GM21723 (cell line): Measurements from ENCODE around the gene CLMP.
"Not testable (repeated sequence)": the region's sequence is repeated elsewhere in the genome, so short reads cannot be mapped to it uniquely, and the experiment has no call there.

Experiments used
- ATAC-seq: cut with Tn5 transposase; IDR thresholded peaks from one replicate; pipeline ENCODE4 v1.9.1; 2021; ENCODE audit warnings: mild to moderate bottlenecking, moderate library complexity; ENCODE audit not compliant: unreplicated experiment

CLMP gene

GRCh38 chr11:123139206-123139605, 55.8 kb downstream of the CLMP start:
- no peak for ATAC-seq

GRCh38 chr11:123137431-123138224, 57.4 kb downstream of the CLMP start:
- ATAC-seq, result no peak

GRCh38 chr11:123135863-123136446, 59.1 kb downstream of the CLMP start:
- no peak for ATAC-seq

GRCh38 chr11:123132881-123133280, 62.2 kb downstream of the CLMP start:
- no peak for ATAC-seq

GRCh38 chr11:123132034-123132766, 62.8 kb downstream of the CLMP start:
- ATAC-seq, result not testable (repeated sequence)

GRCh38 chr11:123129920-123130319, 65.1 kb downstream of the CLMP start:
- no peak for ATAC-seq

- no peak for ATAC-seq
Observed at GRCh38 chr11:123125169-123125568, 69.9 kb downstream of the CLMP start.

GRCh38 chr11:123122852-123123251, 72.2 kb downstream of the CLMP start:
- no peak for ATAC-seq

GRCh38 chr11:123122341-123122740, 72.7 kb downstream of the CLMP start:
- no peak for ATAC-seq

- ATAC-seq, result no peak
Observed at GRCh38 chr11:123116486-123116885, 78.6 kb downstream of the CLMP start.

- no peak for ATAC-seq
Observed at GRCh38 chr11:123111465-123111864, 83.6 kb downstream of the CLMP start.

- ATAC-seq, result no peak
Observed at GRCh38 chr11:123110397-123110796, 84.7 kb downstream of the CLMP start.

GRCh38 chr11:123107945-123108495, 87.0 kb downstream of the CLMP start:
- no peak for ATAC-seq

- no peak for ATAC-seq
Observed at GRCh38 chr11:123104697-123105096, 90.4 kb downstream of the CLMP start.

GRCh38 chr11:123103326-123103980, 91.6 kb downstream of the CLMP start:
- no peak for ATAC-seq

GRCh38 chr11:123100379-123101085, 94.5 kb downstream of the CLMP start:
- no peak for ATAC-seq

- ATAC-seq, result no peak
Observed at GRCh38 chr11:123098990-123099389, 96.1 kb downstream of the CLMP start.

GRCh38 chr11:123093739-123094138, 101.3 kb downstream of the CLMP start:
- ATAC-seq, result no peak

GRCh38 chr11:123091506-123091905, 103.5 kb downstream of the CLMP start:
- no peak for ATAC-seq

- not testable (repeated sequence) for ATAC-seq
Observed at GRCh38 chr11:123090168-123090567, 104.9 kb downstream of the CLMP start.
